A172 (cell line): Measurements from ENCODE around the gene SMYD2. TPM values are rescaled to one million over a fixed set of nuclear protein-coding genes. Genes with fewer than 3 reads are reported as not detected.

Experiments used
- DNase-seq: peaks from one replicate; pipeline ENCODE4 v3.0.0-alpha.2; 2015; ENCODE audit warnings: low spot score
- total RNA-seq: library from RNA; depleted of rRNA; stranded (reverse); fragments of >200 nt; shearing (Covaris generic); gene quantifications from 2 replicates; pipeline ENCODE4 v1.2.3, GENCODE V29; 2014

SMYD2 gene
- total RNA-seq, 1 experiment from 2014 or later, result 81.1 TPM

DNA sequence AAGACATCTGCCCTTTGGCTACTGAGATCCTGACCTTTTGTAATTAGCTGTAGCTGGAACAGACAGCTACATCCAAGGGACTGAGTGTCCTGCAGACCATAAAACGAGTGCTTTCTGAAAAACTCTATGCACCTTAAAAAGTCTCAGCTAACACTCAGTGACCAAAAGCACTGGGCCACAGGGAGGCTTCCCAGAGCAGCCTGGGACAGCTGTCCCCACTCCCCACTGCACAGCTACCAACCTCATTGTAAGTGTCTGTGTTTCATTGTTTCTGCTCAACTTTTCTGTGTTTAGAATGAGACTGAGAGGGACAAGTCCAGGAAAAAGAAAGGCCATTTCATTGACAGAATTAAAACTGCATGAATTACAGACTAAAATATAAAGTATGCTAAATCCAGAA lies 80.7 kb downstream of the SMYD2 start:
- DNase-seq, result no peak

DNA sequence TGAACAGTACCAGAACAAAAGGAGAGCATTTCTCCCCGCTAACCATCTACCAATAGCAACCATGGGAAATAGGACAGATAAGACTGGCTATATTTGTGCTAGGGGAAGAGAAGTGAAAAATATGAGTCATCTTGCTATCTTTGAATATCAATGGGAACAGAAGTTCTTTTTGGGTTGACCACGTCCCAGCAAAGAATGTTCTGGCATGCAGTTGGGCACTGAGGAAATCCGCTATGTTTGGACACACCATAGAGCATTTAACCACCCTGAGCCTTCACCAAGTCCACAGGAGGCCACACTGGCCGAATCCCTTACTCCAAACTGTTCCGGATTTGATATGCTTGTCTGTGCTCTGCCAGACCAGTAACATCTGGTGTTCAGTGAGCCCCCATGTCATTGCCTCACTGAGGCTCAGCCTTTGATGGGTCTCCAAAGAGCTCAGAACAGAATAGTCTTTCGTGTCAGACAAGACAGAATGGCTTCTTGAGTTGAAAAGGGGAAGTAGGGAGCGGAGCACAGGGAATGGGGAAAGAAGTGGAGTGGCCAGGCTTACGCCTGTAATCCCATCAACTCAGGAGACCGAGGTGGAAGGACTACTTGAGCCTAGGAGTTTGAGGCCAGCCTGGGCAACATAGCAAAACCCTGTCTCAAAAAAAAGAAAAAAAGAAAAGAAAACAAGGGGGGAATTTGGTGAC lies 81.4 kb downstream of the SMYD2 start:
- DNase-seq, result peak; percentile 50

- no peak for DNase-seq
These were observed 82.4 kb downstream of the SMYD2 start for GRCh38 chr1:214363386-214363785.

GRCh38 chr1:214364386-214364785 lies 83.4 kb downstream of the SMYD2 start:
- DNase-seq, result peak; percentile 91

- DNase-seq, result no peak
These were observed 83.9 kb downstream of the SMYD2 start for GRCh38 chr1:214364786-214365295.

- no peak for DNase-seq
These were observed 86.9 kb downstream of the SMYD2 start for GRCh38 chr1:214367841-214368240.

- DNase-seq, result no peak
These were observed 88.4 kb downstream of the SMYD2 start for GRCh38 chr1:214369364-214369763.

- DNase-seq, result no peak
These were observed 89.7 kb downstream of the SMYD2 start for GRCh38 chr1:214370615-214371014.

- DNase-seq, result no peak
These were observed 91.1 kb downstream of the SMYD2 start for GRCh38 chr1:214372092-214372491.

DNA sequence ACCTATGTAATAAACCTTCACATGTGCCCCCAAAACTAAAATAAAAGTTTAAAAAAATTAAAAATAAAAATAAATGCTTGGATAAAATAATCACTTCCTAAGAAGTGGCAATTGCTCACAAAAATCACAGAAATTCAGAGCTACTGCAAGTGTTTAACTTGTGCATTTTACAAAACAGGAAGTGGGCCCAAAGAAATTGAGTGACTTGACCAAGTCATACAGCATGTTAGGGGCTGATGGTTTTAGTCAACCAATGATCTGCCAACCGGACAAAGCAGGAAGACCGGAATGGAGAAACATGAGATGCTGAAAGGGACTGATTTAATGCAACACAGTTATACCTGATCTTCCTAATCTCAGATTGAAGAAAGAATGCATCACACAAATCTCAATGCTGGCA lies 96.5 kb downstream of the SMYD2 start:
- DNase-seq, result no peak

DNA sequence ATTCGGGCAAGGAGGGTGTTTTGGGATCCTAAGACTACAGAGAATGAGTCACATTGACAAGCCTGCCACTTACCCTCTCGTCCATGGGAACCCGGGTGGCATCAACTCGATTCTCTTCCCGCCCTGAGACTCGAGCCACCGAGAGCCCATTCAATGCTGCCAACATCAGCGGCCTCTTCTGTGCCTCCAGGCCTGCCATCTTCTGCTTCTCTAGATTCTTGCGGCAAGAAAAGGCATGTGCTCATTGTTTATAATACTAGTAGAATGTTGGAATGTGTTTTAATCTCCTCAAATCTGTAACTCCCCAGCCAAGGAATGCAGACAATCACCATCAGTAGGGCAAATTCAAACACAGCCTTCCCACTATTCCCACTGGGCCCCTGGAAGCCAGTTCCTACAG lies 96.9 kb downstream of the SMYD2 start:
- peak; percentile 86 for DNase-seq

DNA sequence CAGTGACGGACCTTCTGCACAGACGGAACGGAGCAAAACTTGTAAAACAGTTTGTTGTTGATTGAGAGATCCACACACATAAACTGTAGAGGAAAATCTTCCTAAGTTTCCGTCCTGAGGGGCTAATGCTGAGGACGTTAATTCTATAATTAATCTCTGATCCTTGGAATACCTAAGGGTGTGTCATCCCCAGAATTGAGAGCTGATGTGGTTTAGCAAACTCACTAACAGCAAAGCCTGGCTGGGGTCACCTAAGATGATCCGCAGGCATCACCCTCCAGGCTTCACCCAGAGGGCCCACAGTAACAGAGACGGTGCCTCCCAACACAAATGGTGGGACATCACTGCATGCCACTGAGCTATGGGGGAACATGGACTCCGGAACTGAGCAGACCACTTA lies 97.5 kb downstream of the SMYD2 start:
- no peak for DNase-seq

DNA sequence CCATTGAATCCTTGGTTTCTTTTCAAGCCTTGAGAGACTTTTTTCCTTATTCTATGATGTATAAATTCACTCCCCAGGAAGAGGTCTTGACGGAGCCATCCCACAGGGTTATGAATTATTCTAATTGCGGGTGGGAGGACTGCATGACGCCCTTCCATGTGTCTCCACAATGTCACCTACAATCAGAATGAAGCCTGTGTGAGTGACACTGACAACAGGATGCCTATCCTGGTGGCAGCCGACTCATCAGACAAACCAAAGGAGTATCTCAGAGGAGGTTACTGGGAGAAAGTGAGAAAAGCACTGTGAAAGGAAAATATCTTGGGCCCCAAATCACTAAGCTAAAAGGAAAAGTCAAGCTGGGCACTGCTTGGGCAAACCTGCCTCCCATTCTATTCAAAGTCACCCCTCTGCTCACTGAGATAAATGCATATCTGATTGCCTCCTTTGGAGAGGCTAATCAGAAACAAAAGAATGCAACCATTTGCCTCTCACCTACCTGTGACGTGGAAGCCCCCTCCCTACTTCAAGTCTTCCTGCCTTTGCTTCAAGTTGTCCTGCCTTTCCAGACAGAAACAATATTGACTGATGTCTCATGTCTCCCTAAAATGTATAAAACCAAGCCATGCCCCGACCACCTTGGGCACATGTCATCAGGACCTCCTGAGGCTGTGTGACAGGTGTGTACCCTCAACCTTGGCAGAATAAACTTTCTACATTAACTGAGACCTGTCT lies 98.4 kb downstream of the SMYD2 start:
- no peak for DNase-seq

DNA sequence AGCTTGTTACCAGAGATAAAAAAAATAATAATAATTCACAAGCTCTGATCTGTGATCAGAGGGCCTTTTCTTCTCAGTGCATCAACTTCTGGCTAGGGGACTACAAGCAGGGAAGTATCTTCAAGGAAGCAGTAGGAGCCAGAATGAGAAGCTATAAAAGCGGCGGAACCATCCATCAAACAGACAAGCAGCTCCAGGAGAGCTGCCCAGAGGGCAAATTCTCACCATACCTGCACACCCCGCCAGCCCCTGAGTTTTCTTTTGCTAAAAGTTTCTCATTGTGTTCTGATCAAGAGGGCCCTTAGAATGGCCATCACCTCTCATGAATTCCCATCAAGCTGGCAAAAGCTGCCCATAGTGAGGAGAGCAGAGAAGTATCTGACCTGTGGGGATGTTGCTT lies 99.4 kb downstream of the SMYD2 start:
- DNase-seq, result peak; percentile 77

DNA sequence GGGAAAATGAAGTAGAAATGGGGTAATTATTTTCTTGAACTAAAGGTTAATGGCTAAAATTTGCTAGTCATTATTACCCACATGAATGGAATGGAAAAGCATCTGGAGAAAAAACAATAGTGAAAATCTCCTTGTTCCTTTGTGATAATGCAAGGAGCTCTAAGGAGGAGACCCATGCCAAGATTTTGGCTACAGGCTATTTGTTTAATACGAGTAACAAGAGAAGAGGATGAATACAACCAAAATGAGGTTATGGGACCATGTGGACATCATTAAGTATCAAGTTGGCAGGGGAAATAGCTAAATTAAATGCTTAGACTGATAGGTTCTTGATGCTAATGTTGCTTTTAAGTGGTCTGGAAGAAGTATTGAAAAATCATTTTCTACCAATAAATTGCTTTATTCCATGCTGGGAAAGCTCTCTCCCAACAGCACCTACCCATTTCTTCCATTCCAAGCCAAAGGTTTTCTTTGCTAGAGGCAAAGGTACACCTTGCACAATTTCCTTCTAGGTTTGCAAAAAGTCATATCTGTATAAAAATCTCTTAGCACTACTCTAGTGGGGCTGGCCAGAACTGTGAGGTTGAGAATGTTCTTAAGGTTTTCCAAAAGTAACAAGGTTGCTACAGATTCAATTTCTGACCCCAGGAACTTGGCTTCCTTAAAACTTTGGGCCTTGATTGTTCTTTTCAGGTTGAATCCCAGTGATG lies 100.2 kb downstream of the SMYD2 start:
- DNase-seq, result no peak

DNA sequence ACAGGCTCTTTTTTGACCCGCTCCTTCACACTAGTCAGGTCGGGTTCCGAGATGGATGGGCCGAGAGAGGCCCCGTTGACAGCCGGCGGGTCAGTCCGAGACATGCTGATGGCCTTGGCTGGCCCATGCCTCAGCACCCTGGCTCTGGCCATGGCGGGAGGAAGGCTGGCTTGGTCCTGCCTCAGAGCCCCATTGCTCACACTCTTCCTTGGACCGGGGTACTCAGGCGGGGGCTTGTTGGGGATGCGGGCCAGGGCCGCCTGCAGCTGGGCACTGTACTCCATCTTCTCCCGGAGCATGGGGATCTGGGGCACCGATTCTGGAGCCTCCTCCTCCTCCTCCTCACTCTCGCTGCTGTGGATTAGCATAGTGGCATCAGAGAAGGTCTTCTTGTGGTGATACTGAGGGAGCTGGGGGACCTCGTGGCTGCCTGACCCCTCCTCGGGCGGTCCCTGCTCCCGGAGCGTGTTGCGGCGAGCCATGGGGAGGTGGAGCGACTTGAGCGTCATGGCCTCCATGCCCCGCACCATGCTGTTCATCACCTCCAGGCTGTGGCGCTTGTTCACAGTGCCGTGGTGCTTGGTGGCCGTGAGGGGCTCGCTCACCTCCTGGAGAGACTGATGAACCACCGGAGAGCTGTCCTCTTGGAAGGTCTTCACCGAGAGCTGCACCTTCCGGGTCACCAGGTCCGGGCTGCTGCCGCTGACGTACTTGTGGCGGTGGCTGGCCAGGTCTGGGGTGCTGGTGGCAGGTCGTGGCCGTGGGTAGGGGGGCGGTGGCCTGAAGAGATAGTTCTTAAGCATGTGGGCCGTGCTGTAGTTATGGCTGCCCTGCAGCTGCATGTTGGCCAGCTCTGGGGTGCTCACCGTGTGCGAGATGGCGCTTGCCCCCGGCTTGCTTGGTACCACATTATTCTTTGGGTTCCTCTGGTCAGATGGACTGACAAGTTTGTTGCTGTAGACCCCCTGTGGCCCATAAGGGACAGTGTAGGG lies 102.7 kb downstream of the SMYD2 start:
- DNase-seq, result no peak

GRCh38 chr1:214384373-214385079 lies 103.6 kb downstream of the SMYD2 start:
- DNase-seq, result no peak

GRCh38 chr1:214385428-214385827 lies 104.5 kb downstream of the SMYD2 start:
- no peak for DNase-seq

- DNase-seq, result no peak
These were observed 105.4 kb downstream of the SMYD2 start for GRCh38 chr1:214386333-214386732.
